GM21619 (cell line): ENCODE measurements around the gene GPX1.
"Not testable (repeated sequence)": the region's sequence is repeated elsewhere in the genome, so short reads cannot be mapped to it uniquely, and the experiment has no call there.

Experiments
- ATAC-seq: cut with Tn5 transposase; IDR thresholded peaks from one replicate; pipeline ENCODE4 v1.9.1; 2021; ENCODE audit not compliant: unreplicated experiment

Gene GPX1

DNA sequence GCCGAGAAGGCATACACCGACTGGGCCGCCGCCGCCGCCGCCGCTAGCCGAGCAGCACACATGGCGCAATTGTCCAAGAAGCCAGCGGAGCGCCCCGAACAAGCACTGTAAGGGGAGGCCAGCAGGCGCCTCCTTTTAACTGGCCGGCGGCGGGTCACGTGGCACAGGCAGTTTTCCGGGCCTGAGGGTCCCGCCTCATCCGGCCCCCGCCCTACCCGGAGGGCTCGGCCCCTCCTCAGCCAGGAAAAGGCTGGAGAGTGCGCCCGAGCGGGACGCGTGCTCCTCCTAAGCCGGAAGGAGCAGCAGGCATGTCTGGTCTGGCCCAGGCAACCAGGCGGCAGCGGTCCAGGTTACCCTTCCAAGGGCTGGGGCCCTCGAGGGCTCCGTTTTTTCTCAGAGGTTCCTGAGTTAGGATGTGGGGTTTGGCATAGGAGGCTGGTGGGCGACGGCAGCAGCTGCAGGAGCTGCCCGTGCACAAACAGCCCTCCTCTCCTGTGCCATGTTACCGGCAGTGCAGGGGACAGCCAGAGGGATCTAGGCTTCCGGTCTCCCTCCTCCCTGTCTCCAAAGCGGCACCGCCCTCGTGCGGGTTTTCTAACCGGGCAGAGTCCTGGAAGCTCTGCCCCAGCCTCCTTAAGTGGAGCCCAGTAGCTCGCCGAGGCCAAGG, at the start of gene GPX1:
Gene GPX1, minus strand, starts transcription at position 137 of the 667 bp plus-strand sequence. Its CDS starts 75 bp downstream, at position 62.
- peak; percentile 76 for ATAC-seq

DNA sequence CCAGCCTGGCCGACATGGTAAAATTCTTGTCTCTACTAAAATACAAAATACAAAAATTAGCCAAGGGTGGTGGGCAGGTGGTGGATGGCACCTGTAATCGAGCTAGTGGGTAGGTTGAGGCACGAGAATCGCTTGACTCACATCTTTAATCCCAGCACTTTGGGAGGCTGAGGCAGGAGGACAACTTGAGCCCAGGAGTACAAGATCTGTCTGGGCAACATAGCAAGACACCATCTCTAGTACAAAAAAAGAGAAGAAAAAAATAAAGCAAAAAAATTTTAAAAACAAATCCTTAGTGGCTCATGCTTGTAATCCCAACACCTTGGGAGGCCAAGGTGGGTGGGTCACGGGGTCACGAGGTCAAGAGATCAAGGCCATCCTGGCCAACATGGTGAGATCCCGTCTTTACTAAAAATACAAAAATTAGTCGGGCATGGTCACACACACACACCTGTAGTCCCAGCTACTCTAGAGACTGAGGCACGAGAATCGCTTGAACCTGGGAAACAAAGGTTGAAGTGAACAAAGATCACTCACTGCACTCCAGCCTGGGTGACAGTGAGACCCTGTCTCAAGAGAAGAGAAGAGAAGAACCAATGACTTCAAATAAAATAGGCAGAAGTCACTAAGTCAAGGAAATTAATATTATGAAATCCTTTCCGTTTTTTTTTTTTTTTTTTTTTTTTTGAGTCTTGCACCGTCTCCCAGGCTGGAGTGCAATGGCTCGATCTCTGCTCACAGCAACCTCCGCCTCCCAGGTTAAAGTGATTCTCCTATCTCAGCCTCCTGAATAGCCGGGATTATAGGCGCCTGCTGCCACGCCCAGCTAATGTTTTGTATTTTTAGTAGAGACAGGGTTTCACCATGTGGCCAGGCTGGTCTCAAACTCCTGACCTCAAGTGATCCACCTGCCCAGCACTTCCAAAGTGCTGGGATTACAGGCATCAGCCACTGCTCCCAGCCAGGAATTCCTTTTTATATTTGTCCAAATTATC, 48.7 kb upstream of the GPX1 start:
- no peak for ATAC-seq

DNA sequence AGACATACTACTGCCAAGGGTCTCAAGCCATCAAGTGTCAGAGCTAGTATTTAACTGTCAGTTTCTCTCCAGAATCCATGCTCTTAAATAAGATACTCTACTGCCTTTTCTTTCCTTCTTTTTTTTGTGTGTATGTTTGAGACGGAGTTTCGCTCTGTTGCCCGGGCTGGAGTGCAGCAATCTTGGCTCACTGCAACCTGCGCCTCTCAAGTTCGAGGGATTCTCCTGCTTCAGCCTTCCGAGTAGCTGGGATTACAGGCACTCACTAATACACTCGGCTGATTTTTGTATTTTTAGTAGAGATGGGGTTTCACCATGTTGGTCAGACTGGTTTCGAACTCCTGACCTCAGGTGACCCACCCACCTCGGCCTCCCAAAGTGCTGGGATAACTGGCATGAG, 47.4 kb upstream of the GPX1 start:
- not testable (repeated sequence) for ATAC-seq

DNA sequence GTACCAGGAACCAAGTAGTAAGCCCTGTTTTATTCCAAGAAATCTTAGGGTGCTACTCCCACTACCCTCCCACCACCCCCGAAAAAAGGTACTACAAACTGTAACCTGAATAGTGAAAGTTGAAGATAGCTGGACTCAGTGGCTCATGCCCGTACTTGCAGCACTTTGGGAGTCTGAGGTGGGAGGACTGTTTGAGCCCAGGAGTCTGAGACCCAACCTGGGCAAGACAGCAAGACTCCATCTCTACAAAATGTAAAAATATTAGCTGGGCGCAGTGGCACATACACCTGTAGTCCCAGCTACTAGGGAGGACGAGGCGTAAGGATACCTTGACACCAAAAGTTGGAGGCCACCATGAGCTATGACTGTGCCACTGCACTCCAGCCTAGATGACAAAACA, 45.7 kb upstream of the GPX1 start:
- ATAC-seq, result no peak

DNA sequence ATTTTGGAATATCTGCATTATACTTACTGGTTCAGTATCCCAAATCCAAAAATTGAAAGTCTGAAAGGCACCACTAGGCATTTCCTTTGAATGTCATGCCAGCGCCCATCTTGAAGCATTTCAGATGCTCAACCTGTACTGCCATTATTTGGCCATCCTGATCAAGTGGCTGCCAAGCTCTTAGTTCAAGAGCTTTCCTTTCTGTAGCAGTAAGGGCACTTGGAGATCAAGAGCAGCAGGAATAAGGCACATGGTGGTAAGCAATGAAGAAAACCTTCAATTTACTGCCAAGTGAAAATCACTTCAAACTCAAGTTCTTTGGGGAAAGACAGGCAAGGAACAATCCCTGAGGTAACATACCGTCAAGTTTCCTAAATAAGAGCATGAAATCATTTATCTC, 43.6 kb upstream of the GPX1 start:
- ATAC-seq, result no peak

DNA sequence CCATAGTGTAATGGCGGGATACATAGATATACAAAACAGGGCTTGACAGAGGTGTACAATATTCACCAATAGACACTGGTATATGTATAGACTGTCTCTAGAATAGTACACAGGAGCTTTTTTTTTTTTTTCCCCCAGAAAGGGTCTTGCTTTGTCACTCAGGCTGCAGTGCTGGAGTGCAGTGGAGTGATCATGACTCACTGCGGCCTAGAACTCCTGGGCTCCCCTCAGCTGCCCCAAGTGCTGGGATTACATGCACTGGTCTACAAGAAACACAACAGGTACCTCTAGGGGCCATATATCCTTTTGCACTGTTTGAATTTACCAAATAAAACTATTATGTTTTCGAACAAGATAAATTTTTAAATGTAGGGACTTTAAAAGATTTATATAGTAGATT, 41.3 kb upstream of the GPX1 start:
- ATAC-seq, result no peak

DNA sequence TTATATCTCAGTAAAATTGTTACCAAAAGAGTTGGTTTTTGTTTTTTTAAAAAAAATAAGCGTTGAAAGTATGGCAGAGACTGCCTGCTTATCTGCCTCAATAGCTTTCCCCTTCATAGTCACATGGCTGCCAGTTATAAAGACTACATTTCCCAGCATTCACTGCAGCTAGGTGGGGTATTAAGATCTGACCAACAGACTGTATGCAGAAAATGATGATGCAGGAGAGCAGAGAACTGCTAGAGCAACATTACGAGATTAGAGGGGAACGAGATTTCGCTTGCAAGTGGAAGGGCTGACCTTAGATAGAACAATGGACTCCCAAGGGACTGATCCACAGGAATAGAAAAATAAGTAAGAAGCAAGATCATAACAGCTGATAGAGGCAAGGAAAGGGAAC, 39.3 kb upstream of the GPX1 start:
- no peak for ATAC-seq

DNA sequence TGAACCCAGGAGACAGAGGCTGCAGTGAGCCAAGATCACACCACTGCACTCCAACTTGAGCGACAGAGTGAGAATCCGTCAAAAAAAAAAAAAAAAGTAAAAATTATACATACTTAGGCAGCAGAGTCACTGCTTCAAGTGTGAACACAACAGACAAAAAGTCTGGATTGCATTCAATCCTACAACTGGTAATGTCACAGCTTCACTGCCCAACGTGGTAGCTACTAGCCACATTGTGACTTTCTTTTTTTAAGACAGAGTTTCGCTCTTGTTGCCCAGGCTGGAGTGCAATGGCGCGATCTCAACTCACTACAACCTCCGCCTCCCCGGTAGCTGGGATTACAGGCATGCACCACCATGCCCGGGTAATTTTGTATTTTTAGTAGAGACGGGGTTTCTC, 33.2 kb upstream of the GPX1 start:
- ATAC-seq, result not testable (repeated sequence)

DNA sequence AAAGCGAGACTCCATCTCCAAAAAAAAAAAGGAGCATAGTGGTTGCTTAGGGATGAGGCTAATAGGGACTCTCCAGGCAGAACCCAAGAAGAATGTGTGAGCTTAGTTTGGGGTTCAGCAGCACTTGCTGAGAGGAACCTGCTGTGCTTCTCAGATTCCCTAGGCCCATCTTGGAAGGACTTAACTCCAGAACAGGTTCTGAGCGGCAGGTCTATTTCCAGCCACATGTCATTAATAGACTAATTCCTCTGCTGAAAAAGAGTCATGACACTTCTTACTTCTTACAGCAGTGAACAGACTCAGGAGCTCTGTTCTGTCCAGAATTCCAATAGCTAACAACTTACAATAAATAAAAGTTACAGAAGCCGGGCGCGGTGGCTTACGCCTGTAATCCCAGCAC, 31.1 kb upstream of the GPX1 start:
- ATAC-seq, result no peak

DNA sequence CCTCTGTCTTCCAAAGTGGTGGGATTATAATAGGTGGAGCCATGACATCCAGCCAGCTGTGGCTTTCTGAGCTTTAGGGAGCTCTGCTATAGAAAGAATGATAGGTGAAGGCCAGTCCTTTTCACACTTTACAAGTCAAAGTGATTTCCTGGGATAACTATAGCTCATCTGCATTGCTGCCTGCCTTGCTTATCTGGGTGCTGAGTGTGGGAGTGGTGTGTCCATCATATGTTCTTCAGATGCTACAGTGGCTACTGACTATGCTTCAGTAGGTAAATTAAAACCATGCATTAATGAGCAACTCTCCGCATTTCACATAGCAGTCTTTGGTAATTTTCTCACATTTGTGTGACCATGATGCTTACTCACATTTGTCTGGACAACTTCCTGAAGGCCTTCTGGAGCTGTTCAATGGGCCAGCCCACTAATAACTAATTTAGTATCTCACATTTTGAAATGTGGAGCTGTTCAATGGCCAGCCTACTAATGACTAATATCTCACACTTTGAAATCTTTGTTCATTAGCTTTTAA, 30.2 kb upstream of the GPX1 start:
- no peak for ATAC-seq

DNA sequence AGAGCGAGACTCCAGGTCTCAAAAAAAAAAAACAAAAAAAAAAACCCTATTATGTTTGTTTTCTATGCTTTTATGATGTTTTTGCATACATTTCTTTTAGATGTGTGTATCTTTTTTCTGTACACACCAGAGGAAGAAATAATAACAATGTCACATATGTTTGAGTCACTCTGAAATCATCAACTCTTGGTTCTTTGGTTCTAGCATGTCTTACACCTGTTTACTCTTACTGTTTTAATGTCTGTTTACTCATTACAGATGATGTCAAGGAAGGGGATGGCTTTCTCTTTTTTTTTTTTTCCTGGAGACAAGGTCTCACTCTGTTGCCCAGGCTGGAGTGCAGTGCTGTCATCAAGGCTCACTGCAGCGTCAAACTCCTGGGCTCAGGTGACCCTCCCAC, 29.6 kb upstream of the GPX1 start:
- no peak for ATAC-seq

DNA sequence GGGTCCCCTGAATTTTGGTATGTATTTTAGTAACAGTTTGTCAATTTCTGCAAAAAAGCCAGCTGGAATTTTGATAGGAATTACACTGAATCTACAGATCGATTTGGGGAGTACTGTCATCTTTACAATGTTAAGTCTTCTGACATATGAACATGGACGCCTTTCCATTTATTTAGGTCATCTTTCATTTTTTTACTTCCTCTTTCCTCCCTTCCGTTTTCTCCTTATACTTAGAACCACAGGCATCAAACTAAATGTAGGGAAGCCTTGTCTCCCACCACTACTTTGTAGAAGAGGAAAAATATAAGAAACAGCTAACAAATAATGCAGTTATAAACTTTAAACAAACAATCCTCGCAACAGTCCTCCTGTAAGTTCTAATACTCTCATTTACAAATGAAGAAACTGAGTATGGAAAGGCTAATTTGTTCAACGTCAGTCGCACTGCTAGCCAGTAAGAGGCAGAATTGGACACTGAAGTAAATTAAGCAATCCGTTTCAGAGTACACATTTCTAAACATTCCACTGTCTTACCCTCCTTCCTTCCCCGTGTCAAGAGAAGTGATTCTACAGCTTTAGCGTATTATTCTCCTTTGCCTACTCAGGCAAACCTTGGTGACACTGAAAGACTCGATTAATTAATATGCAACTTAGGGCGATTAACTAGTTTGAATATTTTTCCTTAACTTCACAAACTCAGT, 28.1 kb upstream of the GPX1 start:
- no peak for ATAC-seq

DNA sequence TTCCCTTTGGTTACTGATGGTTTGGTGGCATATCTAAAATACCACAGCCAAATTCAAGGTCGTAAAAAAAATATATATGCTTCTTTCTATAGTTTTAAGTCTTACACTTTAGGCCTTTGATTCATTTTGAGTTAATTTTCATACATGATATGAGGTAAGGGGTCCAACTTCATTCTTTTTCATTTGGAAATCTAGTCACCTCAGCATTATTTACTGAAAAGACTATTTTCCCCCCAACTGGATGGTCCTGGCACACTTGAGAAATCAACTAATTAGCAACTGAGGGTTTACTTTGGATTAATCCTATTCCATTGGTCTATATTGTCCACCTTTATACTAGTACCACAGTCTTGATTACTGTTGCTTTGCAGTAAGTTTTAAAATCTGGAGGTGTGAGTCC, 27.5 kb upstream of the GPX1 start:
- ATAC-seq, result no peak

DNA sequence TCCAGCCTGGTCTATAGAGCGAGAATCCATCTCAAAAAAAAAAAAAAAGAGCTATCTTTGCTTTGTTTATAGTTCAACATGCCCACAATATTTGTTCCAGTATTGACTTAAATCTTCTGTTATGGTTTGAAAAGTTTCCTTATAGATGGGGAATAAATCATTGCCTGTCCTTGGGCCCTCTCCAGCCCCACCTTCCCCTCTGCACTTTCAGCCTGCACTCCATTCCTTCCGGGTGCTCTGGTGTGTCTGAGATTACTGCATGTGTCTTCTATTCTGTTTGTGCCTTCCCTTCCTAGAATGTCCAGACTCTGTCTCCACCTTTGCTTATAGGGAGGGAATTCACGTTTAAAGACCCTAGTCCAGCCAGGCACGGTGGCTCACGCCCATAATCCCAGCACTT, 25.2 kb upstream of the GPX1 start:
- no peak for ATAC-seq

DNA sequence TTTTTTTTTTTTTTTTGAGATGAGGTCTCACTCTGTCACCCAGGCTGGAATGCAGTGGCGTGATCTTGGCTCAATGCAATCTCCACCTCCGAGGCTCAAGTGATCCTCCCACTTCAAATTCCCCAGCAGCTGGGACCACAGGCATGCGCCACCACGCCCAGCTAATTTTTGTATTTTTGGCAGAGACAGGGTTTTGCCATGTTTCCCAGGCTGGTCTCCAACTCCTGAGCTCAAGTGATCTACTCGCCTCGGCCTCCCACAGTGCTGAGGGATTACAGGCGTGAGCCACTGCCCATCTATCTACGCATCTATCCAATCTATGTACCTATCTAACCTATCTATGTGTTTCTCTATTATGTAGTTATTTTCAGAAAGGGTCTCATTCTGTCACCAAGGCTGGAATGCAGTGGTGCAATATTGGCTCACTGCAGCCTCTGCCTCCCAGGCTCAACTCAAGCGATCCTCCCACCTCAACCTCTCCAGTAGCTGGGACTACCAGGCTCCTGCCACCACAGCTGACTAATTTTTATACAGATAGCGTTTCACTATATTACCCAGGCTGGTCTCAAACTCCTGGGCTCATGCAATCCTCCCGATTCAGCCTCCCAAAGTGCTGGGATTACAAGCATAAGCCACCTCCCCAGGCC, 20.2 kb upstream of the GPX1 start:
- ATAC-seq, result no peak

DNA sequence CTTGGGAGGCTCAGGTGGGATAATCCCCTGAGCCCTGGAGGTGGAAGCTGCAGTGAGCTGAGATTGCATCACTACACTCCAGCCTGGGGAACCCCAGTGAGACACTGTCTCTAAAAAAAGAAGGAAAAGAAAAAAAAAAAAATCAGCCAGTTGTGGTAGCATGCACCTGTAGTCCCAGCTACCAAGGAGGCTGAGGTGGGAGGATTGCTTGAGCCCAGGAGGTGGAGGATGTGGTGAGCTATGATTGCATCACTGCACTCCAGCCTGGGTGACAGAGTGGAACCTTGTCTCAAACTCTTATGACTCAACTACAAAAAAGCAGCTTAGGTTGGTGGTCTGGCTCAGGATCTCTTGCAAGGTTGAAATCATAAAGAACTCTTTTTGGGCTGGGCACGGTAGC, 19.3 kb upstream of the GPX1 start:
- no peak for ATAC-seq

DNA sequence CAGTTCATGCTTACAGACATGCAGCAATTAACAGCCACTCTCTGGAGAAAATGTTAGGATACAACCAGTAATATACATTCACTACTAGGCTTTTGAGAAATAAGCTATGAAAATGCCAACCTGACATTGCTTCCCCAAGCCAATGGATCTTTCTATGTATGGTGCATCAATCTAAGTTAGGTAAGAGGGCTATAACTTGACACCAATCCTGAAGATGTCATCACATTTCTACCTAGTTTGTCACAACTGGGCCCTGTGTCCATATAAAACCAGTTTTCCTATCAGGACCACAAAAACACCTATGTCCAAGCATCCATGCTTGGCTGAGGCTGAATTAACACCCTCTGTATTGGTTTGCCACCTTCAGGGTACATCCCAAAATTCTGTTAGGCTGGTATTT, 13.8 kb upstream of the GPX1 start:
- no peak for ATAC-seq

DNA sequence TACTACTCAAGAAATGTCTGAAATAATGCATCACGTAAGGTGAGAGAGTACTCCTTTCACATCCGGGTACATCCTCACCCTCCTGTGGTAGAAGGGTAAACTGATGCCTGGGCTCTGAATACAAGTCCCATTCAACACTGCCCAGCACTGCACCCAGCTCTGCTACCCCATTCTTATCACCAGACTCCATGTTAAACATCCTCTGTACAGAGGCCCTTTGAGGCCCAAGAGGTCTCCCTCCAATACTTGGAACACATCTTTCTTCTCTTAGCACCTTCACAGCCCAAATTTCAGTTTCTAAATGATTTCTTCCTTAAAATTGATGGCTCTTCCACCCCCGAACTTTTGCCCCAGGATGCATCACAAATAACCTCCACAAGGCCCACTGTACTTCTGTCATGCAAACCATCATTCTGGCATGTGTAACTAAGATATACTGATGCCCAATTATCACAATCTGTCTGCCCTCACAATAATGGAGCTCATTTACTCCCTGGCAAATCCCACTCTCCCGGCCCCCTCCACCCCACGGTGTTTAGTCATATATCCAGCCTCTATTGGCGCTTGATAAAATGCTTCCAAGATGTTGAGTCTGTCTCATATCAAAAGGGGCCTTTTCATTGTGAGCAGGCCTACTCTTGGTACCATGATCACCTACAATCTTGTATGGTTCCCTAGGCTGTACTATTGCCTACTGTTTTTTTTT, 12.6 kb upstream of the GPX1 start:
- no peak for ATAC-seq

DNA sequence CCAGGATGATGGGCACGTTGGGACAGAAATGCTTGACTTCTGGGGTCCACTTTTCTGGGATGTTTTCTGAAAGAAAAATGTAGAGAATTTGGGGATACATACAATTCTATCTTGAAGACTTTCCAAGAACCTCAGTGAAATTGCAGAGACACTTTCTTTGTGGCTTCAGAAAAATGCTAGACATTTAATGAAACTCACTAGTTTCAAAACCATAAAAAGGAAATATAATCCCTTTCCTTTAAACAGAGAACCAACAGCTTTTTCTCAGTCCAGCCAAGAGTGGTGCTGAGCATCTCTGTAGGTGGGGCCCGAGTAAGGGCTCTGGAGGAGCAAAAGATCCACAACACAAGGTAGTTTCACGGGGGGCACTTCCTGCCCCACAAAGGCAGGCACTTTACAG, 4.4 kb upstream of the GPX1 start:
- ATAC-seq, result no peak

DNA sequence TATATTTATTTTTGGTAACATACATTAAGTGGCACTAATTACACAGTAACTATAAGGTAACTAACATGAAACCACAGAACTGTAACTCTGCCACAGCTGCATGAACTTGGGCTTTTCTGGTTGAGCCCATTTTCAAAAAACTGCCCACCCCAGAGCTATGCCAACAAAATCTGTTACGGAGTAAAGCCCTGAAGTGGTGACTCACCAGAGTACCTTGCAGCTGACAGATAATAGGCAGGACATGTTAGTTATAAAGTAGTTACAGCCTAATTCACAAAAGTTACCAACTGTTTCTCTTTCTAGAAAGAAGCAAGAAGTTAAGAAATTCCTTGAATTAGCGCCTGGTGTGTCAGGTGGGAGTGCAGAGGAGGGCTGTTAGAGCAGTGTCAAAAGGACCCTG, 1.5 kb upstream of the GPX1 start:
- no peak for ATAC-seq
